IPS-18c (cell line): ENCODE data around the gene ZBTB17.
"Not testable (repeated sequence)": the region's sequence is repeated elsewhere in the genome, so short reads cannot be mapped to it uniquely, and the experiment has no call there.

Source experiments
- H3K4me3 ChIP-seq: 2 replicates; pipeline ENCODE4 v1.7.0; 2013; ENCODE audit warnings: low read depth, mild to moderate bottlenecking, low read length, moderate library complexity; ENCODE audit not compliant: insufficient read depth
- H3K9me3 ChIP-seq: one replicate; pipeline ENCODE4 v1.6.1; 2013; ENCODE audit warnings: mild to moderate bottlenecking, low read length, moderate library complexity; ENCODE audit not compliant: control insufficient read depth, insufficient read depth

ZBTB17 gene

DNA sequence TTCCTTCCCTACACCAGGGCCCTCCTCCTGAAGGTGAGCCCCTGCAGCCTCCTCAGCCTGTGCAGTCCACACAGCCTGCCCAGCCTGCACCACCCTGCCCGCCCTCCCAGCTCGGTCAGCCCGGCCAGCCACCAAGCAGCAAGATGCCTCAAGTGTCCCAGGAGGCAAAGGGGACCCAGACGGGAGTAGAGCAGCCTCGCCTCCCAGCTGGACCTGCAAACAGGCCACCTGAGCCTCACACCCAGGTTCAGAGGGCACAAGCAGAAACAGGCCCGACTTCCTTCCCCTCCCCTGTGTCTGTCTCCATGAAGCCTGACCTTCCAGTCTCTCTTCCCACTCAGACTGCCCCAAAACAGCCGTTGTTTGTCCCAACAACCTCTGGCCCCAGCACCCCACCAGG, 38.8 kb downstream of the ZBTB17 start:
- Histone ChIP-seq H3K9me3 (peaks cover 2% of the 10 kb centered on the region), H3K4me3 (no peak overlapping the region)

DNA sequence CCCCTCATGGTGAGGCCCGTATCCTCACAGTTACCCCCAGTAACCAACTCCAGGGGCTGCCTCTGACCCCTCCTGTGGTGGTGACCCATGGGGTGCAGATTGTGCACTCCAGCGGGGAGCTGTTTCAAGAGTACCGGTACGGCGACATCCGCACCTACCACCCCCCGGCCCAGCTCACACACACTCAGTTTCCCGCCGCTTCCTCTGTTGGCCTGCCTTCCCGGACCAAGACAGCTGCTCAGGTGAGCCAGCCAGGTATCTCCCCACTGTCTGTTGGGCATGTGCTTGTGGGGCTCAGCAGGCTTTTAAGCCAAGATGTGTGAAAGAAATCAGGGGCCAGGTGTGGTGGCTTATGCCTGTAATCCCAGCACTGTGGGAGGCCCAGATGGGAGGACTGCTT, 39.9 kb downstream of the ZBTB17 start:
- Histone ChIP-seq H3K9me3 (peaks cover 2% of the 10 kb centered on the region), H3K4me3 (no peak overlapping the region)

DNA sequence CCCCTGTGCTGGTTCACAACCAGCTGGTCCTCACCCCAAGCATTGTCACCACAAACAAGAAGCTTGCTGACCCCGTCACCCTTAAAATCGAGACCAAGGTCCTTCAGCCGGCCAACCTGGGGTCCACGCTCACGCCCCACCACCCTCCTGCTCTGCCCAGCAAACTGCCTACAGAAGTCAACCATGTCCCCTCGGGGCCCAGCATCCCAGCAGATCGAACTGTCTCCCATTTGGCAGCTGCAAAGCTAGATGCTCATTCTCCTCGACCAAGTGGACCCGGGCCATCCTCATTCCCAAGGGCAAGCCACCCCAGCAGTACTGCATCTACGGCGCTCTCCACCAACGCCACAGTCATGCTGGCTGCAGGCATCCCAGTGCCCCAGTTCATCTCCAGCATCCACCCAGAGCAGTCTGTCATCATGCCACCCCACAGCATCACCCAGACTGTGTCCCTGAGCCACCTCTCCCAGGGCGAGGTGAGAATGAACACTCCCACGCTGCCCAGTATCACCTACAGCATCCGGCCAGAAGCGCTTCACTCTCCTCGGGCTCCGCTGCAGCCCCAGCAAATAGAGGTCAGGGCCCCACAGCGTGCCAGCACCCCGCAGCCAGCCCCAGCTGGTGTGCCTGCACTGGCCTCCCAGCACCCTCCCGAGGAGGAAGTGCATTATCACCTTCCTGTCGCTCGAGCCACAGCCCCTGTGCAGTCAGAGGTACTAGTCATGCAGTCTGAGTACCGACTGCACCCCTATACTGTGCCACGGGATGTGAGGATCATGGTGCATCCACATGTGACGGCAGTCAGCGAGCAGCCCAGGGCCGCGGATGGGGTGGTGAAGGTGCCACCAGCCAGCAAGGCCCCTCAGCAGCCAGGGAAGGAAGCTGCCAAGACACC, 40.6 kb downstream of the ZBTB17 start:
- no peak overlapping the region for H3K4me3 ChIP-seq
- H3K9me3 ChIP-seq, result peaks cover 2% of the 10 kb centered on the region

DNA sequence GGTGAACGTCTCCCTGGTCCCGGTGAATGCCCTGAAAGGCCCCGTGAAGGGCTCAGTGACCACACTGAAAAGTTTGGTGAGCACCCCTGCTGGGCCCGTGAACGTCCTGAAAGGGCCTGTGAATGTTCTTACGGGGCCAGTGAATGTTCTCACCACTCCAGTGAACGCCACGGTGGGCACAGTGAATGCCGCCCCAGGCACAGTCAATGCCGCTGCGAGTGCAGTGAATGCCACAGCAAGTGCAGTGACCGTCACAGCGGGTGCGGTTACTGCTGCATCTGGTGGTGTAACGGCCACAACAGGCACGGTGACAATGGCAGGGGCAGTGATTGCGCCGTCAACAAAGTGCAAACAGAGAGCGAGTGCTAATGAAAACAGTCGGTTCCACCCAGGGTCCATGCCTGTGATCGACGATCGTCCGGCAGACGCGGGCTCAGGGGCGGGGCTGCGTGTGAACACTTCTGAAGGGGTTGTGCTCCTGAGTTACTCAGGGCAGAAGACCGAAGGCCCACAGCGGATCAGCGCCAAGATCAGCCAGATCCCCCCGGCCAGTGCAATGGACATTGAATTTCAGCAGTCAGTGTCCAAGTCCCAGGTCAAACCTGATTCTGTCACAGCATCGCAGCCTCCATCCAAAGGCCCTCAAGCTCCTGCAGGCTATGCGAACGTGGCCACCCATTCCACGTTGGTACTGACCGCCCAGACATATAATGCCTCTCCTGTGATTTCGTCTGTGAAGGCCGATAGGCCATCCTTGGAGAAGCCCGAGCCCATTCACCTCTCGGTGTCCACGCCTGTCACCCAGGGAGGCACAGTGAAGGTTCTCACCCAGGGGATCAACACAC, 41.5 kb downstream of the ZBTB17 start:
- peaks cover 2% of the 10 kb centered on the region for H3K9me3 ChIP-seq
- H3K4me3 ChIP-seq, result no peak overlapping the region

DNA sequence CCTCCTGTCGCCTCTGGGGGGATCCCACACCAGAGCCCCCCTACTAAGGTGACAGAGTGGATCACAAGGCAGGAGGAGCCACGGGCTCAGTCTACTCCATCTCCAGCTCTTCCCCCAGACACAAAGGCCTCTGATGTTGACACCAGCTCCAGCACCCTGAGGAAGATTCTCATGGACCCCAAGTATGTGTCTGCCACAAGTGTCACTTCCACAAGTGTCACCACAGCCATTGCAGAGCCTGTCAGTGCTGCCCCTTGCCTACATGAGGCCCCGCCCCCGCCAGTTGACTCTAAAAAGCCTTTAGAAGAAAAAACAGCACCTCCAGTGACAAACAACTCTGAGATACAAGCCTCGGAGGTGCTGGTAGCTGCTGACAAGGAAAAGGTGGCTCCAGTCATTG, 42.2 kb downstream of the ZBTB17 start:
- H3K9me3 ChIP-seq, result peaks cover 2% of the 10 kb centered on the region

DNA sequence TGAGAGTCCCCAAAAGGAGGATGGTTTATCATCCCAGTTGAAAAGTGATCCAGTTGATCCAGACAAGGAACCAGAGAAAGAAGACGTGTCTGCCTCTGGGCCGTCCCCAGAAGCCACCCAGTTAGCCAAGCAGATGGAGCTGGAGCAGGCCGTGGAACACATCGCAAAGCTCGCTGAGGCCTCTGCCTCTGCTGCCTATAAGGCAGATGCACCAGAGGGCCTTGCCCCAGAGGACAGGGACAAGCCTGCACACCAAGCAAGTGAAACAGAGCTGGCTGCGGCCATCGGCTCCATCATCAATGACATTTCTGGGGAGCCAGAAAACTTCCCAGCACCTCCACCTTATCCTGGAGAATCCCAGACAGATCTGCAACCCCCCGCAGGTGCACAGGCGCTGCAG, 43.3 kb downstream of the ZBTB17 start:
- Histone ChIP-seq H3K9me3 (peaks cover 2% of the 10 kb centered on the region), H3K4me3 (no peak overlapping the region)

More for the DNA sequence above, 42.2 kb downstream of the ZBTB17 start:
- no peak overlapping the region for H3K4me3 ChIP-seq

DNA sequence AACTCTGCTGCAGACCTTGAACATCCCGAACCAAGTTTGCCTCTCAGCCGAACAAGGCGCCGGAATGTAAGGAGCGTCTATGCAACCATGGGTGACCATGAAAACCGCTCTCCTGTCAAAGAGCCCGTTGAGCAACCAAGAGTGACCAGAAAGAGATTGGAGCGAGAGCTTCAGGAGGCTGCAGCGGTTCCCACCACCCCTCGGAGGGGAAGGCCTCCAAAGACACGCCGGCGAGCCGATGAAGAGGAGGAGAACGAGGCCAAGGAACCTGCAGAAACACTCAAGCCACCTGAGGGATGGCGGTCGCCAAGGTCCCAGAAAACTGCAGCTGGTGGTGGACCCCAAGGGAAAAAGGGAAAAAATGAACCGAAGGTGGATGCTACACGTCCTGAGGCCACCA, 44.0 kb downstream of the ZBTB17 start:
- H3K4me3 ChIP-seq, result no peak overlapping the region
- peaks cover 2% of the 10 kb centered on the region for H3K9me3 ChIP-seq

DNA sequence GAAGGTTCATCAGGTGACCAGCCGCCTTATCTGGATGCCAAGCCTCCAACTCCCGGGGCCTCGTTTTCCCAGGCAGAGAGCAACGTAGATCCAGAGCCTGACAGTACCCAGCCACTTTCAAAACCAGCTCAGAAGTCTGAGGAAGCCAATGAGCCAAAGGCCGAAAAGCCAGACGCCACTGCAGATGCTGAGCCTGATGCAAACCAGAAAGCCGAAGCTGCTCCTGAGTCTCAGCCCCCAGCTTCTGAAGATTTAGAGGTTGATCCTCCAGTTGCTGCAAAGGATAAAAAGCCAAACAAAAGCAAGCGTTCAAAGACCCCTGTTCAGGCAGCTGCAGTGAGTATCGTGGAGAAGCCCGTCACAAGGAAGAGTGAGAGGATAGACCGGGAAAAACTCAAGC, 44.5 kb downstream of the ZBTB17 start:
- H3K9me3 ChIP-seq, result peaks cover 2% of the 10 kb centered on the region
- no peak overlapping the region for H3K4me3 ChIP-seq

DNA sequence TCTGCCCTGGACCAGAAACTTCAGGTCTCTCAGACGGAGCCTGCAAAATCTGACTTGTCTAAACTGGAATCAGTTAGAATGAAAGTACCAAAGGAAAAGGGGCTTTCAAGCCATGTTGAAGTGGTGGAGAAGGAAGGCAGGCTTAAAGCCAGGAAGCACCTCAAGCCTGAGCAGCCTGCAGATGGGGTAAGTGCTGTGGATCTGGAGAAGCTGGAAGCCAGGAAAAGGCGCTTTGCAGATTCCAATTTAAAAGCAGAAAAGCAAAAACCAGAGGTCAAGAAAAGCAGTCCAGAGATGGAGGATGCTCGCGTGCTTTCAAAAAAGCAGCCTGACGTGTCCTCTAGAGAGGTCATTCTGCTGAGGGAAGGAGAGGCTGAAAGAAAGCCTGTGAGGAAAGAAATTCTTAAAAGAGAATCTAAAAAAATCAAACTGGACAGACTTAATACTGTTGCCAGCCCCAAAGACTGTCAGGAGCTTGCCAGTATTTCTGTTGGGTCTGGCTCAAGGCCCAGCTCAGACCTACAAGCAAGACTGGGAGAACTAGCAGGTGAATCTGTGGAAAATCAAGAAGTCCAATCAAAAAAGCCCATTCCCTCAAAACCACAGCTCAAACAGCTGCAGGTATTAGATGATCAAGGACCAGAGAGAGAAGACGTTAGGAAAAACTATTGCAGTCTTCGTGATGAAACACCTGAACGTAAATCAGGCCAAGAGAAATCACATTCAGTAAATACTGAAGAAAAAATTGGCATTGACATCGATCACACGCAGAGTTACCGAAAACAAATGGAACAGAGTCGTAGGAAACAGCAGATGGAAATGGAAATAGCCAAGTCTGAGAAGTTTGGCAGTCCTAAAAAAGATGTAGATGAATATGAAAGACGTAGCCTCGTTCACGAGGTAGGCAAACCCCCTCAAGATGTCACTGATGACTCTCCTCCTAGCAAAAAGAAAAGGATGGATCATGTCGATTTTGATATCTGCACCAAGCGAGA, 46.6 kb downstream of the ZBTB17 start:
- H3K9me3 ChIP-seq, result peaks cover 2% of the 10 kb centered on the region
- H3K4me3 ChIP-seq, result no peak overlapping the region

DNA sequence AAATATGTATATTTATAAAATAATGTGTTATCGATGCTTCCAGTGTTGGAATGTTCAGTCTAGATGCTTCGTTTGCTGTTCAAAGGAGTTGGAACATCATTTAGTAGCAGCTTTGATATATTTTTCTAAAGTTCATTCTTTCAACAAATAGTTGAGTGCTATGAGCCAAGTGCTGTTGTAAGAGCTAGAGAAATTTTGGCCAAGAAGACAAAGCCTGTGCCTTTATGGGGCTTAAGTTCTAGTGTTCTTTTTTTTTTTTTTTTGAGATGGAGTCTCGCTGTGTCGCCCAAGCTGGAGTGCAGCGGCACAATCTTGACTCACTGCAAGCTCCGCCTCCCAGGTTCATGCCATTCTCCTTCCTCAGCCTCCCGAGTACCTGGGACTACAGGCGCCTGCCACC, 49.5 kb downstream of the ZBTB17 start:
- not testable (repeated sequence) for H3K9me3 ChIP-seq, H3K4me3 ChIP-seq

DNA sequence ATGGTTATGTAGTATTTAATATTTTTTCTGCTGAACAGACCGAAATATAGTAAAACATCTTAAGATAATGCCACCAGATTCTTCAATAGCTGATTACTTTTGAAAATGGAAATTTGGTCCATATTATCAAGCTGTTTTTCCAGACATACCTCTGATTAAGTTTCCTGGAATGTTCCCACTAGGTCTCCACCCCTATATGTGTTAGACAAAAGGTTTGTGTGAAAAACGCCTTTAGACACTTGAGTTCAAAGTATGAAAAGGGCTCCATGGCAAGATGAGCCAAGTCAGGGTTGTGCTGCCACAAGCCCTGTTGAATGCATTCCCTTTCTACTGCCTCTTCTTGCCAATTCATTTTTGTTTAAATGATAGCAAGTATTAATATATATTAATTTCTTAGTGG, 52.7 kb downstream of the ZBTB17 start:
- Histone ChIP-seq H3K4me3 (no peak overlapping the region), H3K9me3 (no peaks in the 10 kb centered on the region)

DNA sequence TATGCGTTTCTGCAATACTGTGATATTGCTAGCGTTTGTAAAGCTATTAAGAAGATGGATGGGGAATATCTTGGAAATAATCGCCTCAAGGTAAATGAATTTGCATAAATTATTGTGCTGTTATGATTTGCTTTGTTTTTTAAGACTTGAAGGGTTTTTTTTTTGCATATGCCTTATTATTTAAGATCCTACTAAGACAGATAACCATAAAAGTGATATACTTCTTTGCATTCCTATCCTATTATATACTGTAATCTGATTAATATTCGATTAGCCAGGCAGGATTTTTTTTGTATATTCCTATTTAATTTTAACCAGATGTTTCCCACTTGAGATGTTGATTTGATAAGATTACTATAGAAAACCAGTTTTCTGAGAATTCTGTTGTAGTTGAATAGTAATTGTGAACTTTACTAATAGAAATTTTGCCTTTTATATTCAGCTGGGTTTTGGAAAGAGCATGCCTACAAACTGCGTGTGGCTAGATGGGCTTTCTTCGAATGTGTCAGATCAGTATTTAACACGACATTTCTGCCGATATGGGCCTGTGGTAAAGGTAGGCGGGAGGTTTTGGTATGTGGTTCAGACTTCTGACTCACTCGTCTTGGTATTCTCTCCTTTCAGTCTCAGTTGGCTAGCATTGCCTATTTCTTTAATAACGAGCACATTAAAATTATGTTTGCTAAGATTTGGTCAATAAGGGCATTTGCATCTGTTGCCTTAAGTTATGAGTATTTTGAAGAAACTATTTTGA, 56.8 kb downstream of the ZBTB17 start:
- H3K4me3 ChIP-seq, result no peak overlapping the region
- no peaks in the 10 kb centered on the region for H3K9me3 ChIP-seq

DNA sequence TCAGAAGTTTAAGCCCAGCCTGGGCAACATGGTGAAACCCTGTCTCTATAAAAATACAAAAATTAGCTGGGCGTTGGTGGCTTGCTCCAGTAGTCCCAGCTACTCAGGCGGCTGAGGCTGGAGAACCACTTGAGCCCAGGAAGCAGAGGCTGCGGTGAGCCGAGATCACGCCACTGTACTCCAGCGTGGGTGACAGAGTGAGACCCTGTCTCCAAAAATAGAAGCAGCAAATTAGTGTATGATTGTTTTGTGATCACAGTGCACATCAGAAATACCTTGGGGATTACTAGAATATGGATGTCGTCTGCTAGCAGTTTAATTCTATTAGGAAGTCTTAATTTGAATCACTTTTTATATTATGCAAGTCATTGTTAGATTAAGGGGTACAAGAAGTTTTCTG, 59.0 kb downstream of the ZBTB17 start:
- no peaks in the 10 kb centered on the region for H3K9me3 ChIP-seq
- no peak overlapping the region for H3K4me3 ChIP-seq

DNA sequence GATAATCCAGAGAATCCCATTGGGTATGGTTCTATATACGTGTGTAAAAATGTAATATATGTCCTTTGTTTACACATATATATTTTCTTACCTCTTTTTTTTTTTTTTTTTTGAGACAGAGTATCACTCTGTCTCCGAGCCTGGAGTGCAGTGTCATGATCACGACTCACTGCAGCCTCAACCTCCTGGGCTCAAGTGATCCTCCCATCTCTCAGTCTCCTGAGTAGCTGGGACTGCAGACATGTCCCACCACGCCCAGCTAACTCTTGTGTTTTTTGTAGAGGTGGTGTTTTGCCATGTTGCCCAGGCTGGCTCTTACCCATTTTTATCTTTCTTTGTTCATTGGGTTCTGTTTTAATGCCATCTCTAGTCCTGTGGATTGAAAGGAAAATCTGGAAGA, 59.5 kb downstream of the ZBTB17 start:
- Histone ChIP-seq H3K4me3 (no peak overlapping the region), H3K9me3 (no peaks in the 10 kb centered on the region)

DNA sequence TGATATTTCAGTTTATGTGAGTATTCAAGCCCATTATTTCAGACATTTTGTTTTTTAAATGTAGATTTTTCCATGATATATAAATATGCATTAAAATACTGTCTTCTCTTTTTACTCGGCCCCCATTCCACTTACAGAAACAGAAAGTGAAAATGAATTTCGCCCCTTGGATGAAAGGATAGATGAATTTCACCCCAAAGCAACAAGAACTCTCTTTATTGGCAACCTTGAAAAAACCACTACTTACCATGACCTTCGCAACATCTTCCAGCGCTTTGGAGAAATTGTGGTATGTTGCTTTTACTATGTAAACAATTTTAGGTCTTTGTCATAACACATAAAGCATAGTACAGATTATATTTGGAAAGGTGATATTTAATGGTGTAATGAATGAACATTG, 59.9 kb downstream of the ZBTB17 start:
- Histone ChIP-seq H3K9me3 (no peaks in the 10 kb centered on the region), H3K4me3 (no peak overlapping the region)

DNA sequence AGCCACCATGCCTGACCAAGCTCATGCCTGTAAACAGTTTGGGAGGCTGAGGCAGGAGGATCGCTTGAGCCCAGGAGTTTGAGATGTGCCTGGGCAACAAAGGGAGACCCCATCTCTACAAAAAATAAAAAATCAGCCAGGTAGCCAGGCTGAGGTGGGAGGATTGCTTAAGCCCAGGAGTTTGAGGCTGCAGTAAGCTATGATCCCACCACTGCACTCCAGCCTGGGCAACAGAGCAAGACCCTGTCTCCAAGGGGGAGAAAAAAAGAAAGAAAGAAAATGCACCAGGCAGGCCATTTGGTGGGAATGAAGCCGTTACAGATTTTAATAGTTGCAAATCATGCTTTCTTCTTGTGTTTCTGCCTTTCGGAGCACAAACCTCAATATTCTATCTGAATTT, 62.3 kb downstream of the ZBTB17 start:
- not testable (repeated sequence) for H3K9me3 ChIP-seq, H3K4me3 ChIP-seq
